Osteocyte (in vitro differentiated cells): ENCODE data around the gene RPL22. TPM values are rescaled to one million over a fixed set of nuclear protein-coding genes. Genes with fewer than 3 reads are reported as not detected.

Source experiments
- DNase-seq: peaks from one replicate; pipeline ENCODE4 v3.0.0; 2021; ENCODE audit warnings: mixed read lengths; ENCODE audit not compliant: unreplicated experiment; ENCODE audit errors: extremely low spot score
- H3K27ac Mint-ChIP-seq: one replicate; pipeline ENCODE4 v1.8.0; 2021; ENCODE audit warnings: mild to moderate bottlenecking, mixed read lengths; ENCODE audit not compliant: unreplicated experiment
- H3K27me3 Mint-ChIP-seq: one replicate; pipeline ENCODE4 v1.8.0; 2021; ENCODE audit warnings: mixed read lengths; ENCODE audit not compliant: unreplicated experiment
- H3K36me3 Mint-ChIP-seq: one replicate; pipeline ENCODE4 v1.8.0; 2021; ENCODE audit warnings: mixed read lengths; ENCODE audit not compliant: unreplicated experiment
- H3K4me1 Mint-ChIP-seq: one replicate; pipeline ENCODE4 v1.8.0; 2021; ENCODE audit warnings: mixed read lengths; ENCODE audit not compliant: unreplicated experiment
- H3K4me3 Mint-ChIP-seq: one replicate; pipeline ENCODE4 v1.8.0; 2021; ENCODE audit warnings: mild to moderate bottlenecking, moderate library complexity, mixed read lengths; ENCODE audit not compliant: unreplicated experiment
- H3K9me3 Mint-ChIP-seq: one replicate; pipeline ENCODE4 v1.8.0; 2021; ENCODE audit warnings: mixed read lengths; ENCODE audit not compliant: unreplicated experiment
- total RNA-seq: library from RNA; stranded (reverse); gene quantifications from 2 replicates; pipeline ENCODE4 v1.2.1, GENCODE V29; 2021
- TF ChIP-seq, protein P1 (sequence below): fragments of 200-600 bp; sonication (generic); IDR thresholded peaks from 2 replicates; pipeline ENCODE4 v1.5.0; 2021; ENCODE audit warnings: antibody characterized with exemption, mild to moderate bottlenecking, moderate library complexity

RPL22 gene
- total RNA-seq, 1 donor from 2014 or later: 373 TPM

DNA sequence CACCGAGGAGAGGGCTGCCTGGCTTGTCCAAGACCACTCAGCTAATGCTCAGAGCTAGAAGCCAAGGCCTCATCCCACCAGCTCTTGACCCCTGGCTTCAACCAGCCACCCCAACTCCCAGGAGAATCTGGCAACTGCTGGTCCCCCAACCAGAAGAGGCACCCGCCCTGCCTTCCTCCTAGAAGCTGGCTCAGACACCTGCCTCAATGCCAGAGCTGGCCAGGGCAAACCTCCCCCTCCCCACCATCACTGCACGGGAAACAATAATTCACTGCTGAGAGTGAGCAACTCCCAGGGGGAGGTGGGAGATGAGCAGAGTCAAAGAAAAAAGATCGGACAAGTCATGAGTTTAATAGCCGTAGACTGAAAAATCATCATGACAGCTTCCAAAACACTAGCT, 22.6 kb downstream of the RPL22 start:
- DNase-seq: no peak
- H3K9me3 Mint-ChIP-seq: no peaks in the 10 kb centered on the region
- peaks cover 14% of the 10 kb centered on the region for H3K4me1 Mint-ChIP-seq
- no peaks in the 10 kb centered on the region for H3K36me3 Mint-ChIP-seq
- H3K27ac Mint-ChIP-seq: no peak overlapping the region
- no peak overlapping the region for H3K4me3 Mint-ChIP-seq
- H3K27me3 Mint-ChIP-seq: peaks cover 41% of the 10 kb centered on the region
- TF ChIP-seq, protein P1, sequence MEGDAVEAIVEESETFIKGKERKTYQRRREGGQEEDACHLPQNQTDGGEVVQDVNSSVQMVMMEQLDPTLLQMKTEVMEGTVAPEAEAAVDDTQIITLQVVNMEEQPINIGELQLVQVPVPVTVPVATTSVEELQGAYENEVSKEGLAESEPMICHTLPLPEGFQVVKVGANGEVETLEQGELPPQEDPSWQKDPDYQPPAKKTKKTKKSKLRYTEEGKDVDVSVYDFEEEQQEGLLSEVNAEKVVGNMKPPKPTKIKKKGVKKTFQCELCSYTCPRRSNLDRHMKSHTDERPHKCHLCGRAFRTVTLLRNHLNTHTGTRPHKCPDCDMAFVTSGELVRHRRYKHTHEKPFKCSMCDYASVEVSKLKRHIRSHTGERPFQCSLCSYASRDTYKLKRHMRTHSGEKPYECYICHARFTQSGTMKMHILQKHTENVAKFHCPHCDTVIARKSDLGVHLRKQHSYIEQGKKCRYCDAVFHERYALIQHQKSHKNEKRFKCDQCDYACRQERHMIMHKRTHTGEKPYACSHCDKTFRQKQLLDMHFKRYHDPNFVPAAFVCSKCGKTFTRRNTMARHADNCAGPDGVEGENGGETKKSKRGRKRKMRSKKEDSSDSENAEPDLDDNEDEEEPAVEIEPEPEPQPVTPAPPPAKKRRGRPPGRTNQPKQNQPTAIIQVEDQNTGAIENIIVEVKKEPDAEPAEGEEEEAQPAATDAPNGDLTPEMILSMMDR: no peak

DNA sequence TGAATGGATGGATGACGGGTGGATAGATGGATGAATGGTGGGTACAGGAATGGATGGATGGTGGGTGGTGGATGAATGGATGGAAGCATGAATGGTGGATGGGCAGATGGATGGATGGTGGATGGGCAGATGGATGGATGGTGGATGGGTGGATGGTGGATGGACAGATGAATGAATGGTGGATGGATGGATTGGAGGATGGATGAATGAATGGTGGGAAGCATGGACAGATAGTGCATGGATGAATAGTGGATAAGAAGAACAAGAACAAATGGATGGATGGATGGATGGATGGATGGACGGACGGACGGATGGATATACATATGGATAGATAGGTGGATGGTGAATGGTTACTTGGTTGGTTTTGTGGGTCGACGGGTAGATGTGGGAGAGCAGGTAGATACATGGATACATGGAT, 24.0 kb downstream of the RPL22 start:
- no peak for DNase-seq
- Mint-ChIP-seq H3K27ac (no peak overlapping the region), H3K27me3 (peaks cover 28% of the 10 kb centered on the region), H3K9me3 (no peaks in the 10 kb centered on the region), H3K4me3 (no peak overlapping the region), H3K36me3 (no peaks in the 10 kb centered on the region), H3K4me1 (peaks cover 4% of the 10 kb centered on the region)
- TF ChIP-seq, protein P1: no peak

DNA sequence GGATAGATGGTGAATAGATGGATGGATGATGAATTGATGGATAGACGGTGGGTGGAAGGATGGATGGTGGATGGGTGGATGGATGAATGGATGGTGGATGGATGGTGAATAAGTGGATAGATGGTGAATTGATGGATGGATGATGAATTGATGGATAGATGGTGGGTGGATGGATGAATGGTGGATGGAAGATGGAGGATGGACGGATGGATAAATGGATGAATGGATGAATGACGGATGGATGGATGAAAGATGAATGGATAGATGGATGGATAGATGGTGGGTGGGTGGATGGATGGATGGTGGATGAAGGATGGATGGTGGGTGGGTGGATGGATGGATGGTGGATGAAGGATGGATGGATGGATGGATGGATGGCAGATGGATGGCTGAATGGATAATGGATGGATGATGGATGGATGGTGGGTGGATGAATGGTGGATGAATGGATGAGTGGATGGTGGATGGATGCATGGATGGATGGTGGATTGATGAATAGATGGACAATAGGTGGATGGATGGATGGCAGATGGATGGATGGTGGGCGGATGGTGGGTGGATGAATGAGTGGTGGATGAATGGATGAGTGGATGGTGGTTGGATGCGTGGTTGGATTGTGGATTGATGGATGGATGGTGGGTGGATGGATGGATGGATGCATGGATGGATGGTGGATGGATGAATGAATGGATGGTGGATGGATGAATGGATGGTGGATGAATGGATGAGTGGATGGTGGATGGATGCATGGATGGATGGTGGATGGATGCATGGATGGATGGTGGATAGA, 24.6 kb downstream of the RPL22 start:
- no peak overlapping the region for H3K4me3 Mint-ChIP-seq
- H3K27ac Mint-ChIP-seq: no peak overlapping the region
- TF ChIP-seq, protein P1: no peak
- peaks cover 28% of the 10 kb centered on the region for H3K27me3 Mint-ChIP-seq
- no peaks in the 10 kb centered on the region for H3K36me3 Mint-ChIP-seq
- peaks cover 4% of the 10 kb centered on the region for H3K4me1 Mint-ChIP-seq
- DNase-seq: no peak
- no peaks in the 10 kb centered on the region for H3K9me3 Mint-ChIP-seq

DNA sequence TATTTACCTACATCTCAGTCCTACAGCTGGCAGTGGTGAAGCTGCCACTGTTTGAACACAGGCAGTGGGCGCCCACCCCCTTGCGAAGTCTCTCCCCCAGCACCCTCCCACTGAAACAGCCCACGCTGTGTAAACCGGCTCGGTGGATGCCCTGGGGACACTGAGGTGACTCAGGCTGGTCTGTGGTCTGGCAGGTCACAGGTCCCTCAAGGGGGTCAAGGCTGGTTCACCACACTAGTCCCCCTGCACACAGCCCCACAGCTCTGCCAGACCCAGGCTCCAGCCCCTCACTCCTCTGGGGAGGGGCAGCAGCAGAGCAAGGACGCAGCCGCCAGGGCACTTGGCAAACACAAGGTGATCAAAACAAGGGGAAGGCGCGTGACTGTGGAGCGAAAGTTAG, 26.8 kb downstream of the RPL22 start:
- TF ChIP-seq, protein P1: no peak
- Mint-ChIP-seq H3K9me3 (no peaks in the 10 kb centered on the region), H3K27me3 (peaks cover 13% of the 10 kb centered on the region), H3K4me1 (no peaks in the 10 kb centered on the region), H3K36me3 (no peaks in the 10 kb centered on the region), H3K27ac (no peak overlapping the region), H3K4me3 (no peak overlapping the region)
- DNase-seq: no peak

DNA sequence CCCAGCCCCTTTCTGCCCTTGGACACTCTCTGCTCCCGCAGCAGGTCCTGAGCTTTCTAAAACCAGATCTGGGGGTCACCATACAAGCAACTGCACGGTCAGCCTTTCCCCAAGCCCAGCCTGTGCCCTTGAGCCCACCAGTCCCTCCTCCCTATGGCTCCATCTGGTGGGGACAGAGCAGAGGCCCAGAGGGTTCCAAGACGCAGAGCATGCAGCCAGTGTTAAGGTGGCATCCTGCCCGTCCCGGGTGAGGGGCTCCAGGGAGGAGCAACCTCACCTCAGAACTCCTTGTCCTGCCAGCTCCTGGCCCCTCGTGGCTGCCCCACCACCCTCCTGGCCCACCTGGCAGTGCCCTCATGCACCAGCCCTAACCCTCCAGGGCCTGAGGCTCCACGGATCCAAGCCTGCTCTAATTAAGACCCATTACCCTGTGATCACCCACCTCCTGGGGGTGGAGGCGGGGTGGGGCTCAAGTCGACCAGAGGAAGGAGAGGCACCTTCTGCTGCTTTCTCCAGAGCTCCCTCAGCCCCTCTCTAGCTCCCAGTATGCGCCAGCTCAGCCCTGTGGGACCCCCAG, 27.8 kb downstream of the RPL22 start:
- Mint-ChIP-seq H3K27me3 (peaks cover 4% of the 10 kb centered on the region), H3K36me3 (no peaks in the 10 kb centered on the region), H3K4me3 (no peak overlapping the region), H3K4me1 (no peaks in the 10 kb centered on the region), H3K9me3 (no peaks in the 10 kb centered on the region), H3K27ac (no peak overlapping the region)
- DNase-seq: no peak
- TF ChIP-seq, protein P1: peak; percentile 41
